ENCODE data around the gene MYL4. TPM values are rescaled to one million over a fixed set of nuclear protein-coding genes. Genes with fewer than 3 reads are reported as not detected.

MYL4 gene
- total RNA-seq, 1 experiment from 2014 or later = 0.66 TPM

DNA sequence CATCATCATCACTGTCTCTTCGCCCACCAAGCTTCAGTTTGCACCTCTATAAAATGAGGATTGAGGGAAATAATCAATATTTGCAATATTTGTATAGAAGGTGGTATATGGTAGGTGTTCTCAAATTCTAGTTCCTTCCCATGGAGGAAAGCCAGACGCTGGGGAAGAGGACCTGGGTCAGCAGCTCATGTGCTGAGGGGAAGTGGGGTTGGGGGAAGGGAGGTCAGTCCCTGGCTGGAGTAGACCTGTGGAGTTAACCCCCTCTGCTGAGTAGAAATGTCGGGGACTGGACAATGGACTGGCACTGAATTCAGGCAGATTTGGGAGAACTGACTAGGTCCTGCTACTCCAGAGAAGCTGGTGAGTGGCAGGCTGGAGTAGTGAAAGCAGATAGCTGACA lies 31.7 kb downstream of the MYL4 start:
- no peak overlapping the region for H3K27ac ChIP-seq (ENCODE audit: insufficient read length, low read depth, low read length)
- H4K91ac ChIP-seq (ENCODE audit: insufficient read length, low read depth, low read length) = no peak overlapping the region
- H2BK15ac ChIP-seq (ENCODE audit: low read depth, low read length) = no peak overlapping the region
- no peaks in the 10 kb centered on the region for H3K9me3 Mint-ChIP-seq
- no CpG with 5 or more reads among the region's 3 CpGs for WGBS (ENCODE audit: extremely low coverage, insufficient read length, low lambda C conversion rate)
- H2AFZ ChIP-seq (ENCODE audit: low read length) = no peak overlapping the region
- H2BK120ac ChIP-seq (ENCODE audit: low read depth, low read length, poor library complexity, severe bottlenecking) = no peak overlapping the region
- no peaks in the 10 kb centered on the region for H4K20me1 ChIP-seq (ENCODE audit: control insufficient read depth, insufficient read depth, insufficient read length)
- H3K27me3 ChIP-seq (ENCODE audit: insufficient read depth, low read length) = no peaks in the 10 kb centered on the region
- no peak overlapping the region for H3K56ac ChIP-seq (ENCODE audit: insufficient read length, low read depth, low read length)
- no peak overlapping the region for H3K4me3 Mint-ChIP-seq
- no peak overlapping the region for H3K23ac ChIP-seq (ENCODE audit: insufficient read length, low read depth, low read length)
- H3K14ac ChIP-seq (ENCODE audit: insufficient read depth, low read length) = no peak overlapping the region
- no peak for DNase-seq
- TF ChIP-seq, protein P1, sequence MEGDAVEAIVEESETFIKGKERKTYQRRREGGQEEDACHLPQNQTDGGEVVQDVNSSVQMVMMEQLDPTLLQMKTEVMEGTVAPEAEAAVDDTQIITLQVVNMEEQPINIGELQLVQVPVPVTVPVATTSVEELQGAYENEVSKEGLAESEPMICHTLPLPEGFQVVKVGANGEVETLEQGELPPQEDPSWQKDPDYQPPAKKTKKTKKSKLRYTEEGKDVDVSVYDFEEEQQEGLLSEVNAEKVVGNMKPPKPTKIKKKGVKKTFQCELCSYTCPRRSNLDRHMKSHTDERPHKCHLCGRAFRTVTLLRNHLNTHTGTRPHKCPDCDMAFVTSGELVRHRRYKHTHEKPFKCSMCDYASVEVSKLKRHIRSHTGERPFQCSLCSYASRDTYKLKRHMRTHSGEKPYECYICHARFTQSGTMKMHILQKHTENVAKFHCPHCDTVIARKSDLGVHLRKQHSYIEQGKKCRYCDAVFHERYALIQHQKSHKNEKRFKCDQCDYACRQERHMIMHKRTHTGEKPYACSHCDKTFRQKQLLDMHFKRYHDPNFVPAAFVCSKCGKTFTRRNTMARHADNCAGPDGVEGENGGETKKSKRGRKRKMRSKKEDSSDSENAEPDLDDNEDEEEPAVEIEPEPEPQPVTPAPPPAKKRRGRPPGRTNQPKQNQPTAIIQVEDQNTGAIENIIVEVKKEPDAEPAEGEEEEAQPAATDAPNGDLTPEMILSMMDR (conservative IDR thresholded peaks at IDR 0.05) = no peak
- H3K23me2 ChIP-seq (ENCODE audit: insufficient read length, low read depth, low read length, poor library complexity, severe bottlenecking) = no peaks in the 10 kb centered on the region
- H4K5ac ChIP-seq (ENCODE audit: insufficient read length, low read depth, low read length) = no peak overlapping the region
- no peak overlapping the region for H2BK20ac ChIP-seq (ENCODE audit: low read depth, low read length, poor library complexity, severe bottlenecking)
- H3T11ph ChIP-seq (ENCODE audit: low read length) = no peak overlapping the region
- H3K4me1 ChIP-seq (ENCODE audit: insufficient read depth, low read length) = no peaks in the 10 kb centered on the region
- H3K9me3 ChIP-seq (ENCODE audit: control insufficient read depth, low read depth, low read length) = no peaks in the 10 kb centered on the region
- no peaks in the 10 kb centered on the region for H3K4me1 Mint-ChIP-seq
- H3K36me3 Mint-ChIP-seq (ENCODE audit: insufficient read depth in 1 of 3, low read depth in 3 of 3) = no peaks in the 10 kb centered on the region
- H3K27ac Mint-ChIP-seq = no peak overlapping the region
- H3K79me1 ChIP-seq (ENCODE audit: insufficient read depth, low read depth, low read length, poor library complexity, severe bottlenecking) = no peaks in the 10 kb centered on the region
- H2BK12ac ChIP-seq (ENCODE audit: insufficient read length, low read depth, low read length) = no peak overlapping the region
- no peak overlapping the region for H3K4ac ChIP-seq (ENCODE audit: low read depth, low read length)
- no peak overlapping the region for H3K4me2 ChIP-seq (ENCODE audit: insufficient read depth, insufficient read length, low read length)
- H3K18ac ChIP-seq (ENCODE audit: insufficient read length, low read depth, low read length) = no peak overlapping the region
- no peak overlapping the region for H4K8ac ChIP-seq (replicated peaks; ENCODE audit: insufficient read length, low read depth, low read length)
- no peak overlapping the region for H2AK5ac ChIP-seq (ENCODE audit: insufficient read length, low read length)
- H3K27me3 Mint-ChIP-seq (ENCODE audit: low read depth) = peaks cover 2% of the 10 kb centered on the region; the same call in 1 of the 2 replicates
- no peaks in the 10 kb centered on the region for H3K79me2 ChIP-seq (ENCODE audit: insufficient read depth, low read length)
- no peak overlapping the region for H3K9ac ChIP-seq (ENCODE audit: extremely low read depth, insufficient read length, low read length)
- no peak overlapping the region for H2BK5ac ChIP-seq (ENCODE audit: insufficient read length, low read length)
